NCI-H2171 (cell line): ENCODE measurements around the gene CBX2.

ENCODE experiments used
- DNase-seq: peaks from one replicate; lab custom pipeline; 2025; lab: John Stamatoyannopoulos, UW

Gene CBX2

GRCh38 chr17:79800325-79801155 lies 22.6 kb downstream of the CBX2 start:
- DNase-seq, result peak; percentile 72

DNA sequence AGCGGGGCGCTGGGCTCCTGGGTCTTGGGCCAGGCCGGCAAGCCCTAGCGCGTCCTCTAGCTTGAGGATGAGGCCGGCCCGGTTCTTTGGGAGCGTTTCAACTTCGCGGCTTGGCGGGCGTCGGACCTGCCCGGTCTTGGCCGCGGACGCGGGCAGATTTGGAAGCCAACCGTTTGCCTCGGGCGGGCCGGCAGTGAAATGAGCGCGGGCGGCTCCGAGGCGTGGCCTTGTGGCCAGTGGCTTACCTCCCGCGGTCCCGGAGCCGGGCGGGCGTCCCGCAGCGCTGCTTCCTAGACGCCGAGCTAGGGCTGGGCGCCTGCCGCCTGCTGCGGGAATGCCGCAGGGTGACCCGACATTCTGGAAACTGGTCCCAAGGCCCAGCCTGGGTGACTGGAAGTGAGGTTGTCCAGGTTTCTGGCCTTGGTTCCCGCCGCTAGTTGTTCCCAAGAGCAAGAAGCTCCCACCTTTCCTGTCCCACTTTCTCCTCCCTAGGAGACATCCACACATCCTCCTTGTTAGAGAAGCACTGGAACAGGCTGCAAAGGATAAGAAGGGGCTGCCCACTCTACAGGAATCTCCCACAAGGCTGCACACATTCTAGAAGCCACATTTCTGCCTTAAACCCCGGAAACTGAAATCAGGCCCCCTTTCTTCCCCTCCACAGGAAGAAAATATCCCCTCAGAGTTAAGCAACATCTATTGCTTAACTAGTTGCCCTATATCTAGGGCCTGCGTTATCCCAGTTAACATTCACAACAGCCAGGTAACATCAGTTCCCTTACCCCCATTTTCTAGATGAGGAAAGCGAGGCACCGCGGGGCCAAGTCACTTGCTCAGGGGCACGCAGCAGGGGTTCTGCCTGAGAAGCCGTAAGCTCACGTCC lies 23.4 kb downstream of the CBX2 start:
- no peak for DNase-seq

GRCh38 chr17:79802039-79802735 lies 24.2 kb downstream of the CBX2 start:
- no peak for DNase-seq

DNA sequence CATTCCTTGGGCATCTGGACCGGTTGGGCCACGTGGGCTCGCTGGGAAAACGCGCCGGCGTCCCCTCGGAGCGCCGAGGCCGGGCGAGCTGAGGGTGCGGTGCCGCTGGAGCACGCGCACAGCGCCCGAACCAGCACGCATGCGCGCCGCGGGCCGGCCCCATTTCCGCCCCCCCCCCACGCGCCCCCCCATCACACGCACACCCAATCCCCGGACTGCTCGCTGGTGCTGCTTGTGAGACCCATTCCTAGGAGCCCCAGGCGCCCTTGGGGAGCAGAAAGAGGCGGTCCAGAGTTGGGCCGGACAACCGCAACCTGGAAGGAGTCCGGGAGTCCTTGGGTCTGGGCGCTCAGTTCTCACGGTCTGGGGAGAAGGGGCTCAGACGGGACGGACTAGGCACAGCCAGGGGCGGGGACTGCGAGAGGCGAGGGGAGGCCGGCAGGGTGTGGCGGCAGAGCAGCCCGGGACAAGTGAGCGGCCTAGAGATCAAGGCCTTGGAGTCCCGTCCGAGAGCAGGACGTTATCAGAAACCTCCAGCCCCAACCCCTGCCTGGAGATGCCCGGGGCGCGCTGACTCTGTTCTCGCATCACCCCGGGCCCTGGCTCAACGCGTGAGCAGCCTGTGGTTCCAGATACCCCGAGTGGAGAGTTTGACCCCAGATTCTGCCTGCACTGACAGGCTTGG lies 24.9 kb downstream of the CBX2 start:
- DNase-seq, result no peak

DNA sequence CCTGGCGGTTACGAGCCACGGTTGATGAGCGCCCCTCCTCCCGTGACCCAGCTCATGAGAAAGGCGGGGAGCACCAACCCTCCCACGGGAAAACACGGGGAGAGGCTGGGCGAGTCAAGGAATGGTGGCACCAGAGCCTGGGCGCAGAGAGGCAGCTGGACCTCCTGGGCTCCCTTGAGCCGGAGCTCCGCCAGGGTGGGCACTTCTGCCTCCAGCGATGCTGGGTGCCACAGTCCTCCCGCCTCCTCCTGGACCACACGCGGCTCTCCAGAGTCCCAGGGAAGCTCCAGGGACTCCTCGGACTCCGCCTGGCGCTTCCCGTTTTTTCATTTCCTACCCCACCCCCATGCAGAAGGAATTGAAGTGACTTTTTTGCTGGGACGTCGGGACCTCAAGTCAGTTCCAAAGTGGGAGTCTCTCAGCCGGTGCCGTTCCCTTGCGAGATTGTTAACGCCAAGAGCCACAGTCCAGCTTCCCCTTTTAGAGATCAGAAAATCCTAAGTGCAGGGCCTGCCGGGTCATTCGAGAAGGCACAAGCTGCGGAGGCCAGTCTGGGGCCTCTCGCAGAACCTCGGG lies 25.6 kb downstream of the CBX2 start:
- no peak for DNase-seq

DNA sequence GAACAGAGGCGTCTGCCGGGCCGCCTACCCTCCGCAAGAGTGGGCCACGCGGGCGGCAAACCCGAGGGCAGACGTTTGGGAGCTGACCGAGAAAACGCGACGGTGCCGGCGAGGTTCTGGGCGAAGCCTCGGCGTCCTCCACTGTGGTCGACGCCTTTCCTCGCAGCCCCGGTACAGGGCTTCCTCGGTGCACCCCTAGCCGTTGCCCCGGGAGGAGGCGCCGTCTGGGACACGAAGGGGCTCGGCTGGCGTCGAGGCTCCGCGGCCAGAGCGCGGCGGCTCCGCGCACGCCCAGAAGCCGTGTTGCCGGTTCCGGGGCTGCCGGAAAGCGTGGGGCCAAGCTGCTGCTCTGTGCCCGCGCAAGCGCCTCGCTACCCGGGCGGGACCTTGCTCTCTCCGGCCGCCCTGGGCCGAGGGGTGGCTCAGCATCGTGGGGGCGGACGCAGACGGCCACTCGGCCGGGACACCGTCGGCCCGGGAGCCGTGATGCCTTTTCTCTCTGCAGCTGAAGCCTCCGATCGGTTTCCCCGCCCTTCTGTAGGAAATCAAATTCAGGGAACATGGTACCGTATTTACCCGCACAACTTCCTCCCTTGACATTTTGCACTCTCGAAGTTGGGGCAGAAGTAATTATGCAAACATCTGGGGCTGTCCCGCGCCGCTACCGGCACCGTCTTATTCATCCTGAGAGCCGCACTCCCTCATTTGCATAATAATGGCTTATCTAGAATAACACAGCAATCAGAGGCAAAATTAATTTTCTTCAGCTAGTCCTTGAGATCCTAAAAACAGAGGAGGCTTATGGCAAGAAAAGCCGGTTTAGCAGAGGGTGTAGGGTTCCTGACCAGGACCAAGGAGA lies 26.3 kb downstream of the CBX2 start:
- no peak for DNase-seq

- no peak for DNase-seq
Measured at GRCh38 chr17:79804856-79805696, 27.1 kb downstream of the CBX2 start.

DNA sequence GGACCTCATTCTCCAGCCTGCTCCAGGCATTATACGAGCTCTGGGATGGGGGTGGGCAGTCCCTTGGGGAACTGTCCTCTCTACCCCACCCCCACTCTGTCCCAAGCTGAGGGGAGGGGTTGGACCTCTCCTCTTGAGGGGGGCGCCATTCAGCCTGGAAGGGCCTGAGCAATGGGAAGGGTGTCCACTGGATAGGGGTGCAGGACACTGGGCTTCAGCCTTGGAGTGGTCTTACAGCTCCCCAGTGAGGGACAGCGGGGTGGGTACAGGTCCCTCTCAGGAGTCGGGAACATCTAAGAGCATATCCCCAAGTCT lies 28.5 kb downstream of the CBX2 start:
- DNase-seq, result no peak

DNA sequence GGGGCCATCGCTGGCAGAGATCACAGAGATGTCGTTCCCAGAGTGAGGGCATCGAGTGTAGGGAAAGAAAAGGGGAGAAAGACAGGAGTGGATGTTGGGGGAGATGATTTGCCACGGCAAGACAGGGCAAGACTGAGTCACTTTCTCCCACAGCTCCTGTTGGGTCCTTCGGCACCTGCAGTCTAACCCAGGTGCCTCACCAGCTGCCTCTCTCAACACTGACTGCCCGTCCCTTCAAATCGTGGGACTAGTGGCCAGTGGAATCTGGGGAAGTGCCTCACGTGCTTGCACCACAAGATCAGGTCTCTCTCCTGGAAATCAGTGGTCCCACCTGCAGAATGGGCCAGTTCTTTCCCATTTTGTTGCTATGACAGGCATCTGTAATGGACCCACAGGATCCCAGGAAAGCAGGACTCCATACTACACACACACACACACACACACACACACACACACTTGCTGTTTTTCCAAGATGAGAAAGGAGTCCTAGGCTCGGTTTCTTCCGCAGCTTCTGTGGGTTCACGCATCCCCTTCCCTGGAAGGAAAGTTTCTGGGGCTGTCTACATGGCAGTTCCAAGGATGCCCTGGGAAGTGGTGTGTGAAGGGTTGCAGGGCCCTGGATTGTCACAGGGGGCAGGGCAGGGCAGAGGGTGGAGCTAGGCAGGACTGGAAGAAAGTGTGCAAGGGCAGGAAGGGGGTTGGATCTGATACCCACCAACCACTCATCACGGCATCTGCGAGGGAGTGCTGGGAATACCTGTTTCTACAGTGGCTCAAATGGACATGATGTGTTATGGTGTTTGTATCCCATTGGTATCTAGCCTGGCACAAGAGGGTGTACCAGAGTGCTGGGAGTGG lies 29.1 kb downstream of the CBX2 start:
- no peak for DNase-seq

- no peak for DNase-seq
Measured at GRCh38 chr17:79808763-79809529, 31.0 kb downstream of the CBX2 start.

DNA sequence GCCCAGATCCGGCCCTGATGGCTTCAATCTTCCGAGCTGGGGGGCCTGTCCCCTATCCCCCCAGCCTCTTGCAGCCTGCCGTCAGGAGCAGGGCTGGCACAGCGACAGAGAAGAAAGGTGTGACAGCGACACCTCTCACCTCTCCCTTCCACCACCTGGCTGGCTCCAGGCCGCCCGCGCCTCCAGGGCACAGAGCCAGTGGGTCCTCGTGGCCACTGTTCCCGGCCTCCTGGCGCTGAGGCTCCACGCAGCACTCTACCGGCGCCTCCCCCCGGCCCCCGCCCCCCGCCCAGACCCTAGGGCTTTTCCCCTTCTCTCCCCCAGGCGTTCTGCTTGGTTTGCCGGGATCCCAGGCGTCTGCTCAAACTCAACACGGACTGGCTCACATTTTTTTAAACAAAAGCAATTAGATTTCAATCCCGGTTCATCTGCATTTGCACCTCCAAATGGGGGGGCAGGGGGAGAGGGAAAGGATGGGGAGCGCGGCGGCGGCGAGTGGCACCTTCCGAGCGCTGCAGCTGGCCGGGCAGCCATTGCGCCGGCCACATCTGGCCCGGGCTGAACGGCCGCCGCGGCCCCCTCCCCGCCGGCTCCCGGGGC lies 31.7 kb downstream of the CBX2 start:
- no peak for DNase-seq

GRCh38 chr17:79810130-79811010 lies 32.4 kb downstream of the CBX2 start:
- peak; percentile 93 for DNase-seq

DNA sequence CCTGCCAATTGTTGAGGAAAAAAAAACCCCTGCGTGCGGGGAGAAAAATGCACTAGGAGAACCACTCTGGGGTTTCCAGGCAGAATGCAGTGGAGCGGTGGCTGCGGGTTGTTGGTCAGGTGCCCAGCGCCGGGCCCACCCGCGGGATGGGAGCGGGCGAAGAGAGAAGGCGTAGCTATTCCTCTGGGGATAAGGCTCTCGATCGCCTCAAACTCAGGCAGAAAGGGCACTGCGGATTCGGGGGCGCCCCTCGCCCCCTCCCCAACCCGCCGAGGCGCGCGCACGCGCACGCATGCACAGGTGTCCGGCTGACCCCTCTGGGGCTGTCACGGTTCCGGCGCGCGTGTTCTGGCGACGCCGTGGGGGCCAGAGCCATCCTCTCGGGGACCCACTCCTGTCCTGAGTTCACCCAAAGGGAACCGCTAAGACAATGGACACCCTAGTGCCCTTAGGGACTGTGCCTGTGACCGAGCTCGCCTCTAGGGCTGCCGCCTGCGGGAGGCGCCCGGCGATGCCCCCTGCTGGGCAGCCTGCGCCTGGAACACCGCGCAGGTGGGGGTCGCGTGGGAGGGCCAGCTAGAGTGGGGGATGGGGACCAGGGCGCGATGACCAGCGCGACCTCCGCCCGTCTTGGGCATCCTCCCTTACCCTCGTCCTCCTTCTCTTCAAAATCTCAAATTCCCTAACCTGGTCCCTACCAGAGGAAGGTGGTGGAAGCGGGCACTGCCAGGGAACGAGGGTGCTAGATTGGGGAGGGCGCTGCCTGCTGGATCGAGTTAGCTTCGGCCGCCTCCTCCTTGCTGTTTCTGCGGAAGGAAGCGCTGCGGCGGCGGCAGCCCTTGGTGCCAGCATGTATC lies 33.3 kb downstream of the CBX2 start:
- DNase-seq, result peak; percentile 64

DNA sequence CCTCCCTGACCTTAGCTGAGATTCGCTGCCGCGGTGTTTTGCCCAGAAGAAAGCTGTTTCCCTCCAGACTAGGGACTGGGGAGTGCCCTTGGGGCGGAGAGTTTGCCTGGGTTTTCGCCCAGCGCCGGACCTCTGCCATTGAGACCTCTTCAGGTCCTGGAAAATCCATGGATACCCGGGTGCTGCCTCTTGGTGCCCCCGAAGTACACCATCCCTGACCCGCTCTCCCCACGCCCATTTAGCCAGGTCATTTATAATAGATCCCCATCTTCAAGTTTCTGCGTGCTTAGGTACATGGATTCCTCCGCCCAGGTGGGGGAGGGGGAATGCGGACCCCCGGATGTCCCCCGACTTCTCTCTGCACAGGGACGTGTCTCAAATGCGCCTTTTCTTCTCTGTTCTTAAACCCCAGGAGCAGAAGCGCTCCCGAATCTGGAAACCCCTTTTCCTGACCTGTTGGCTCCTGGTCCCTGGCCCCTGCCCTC lies 34.0 kb downstream of the CBX2 start:
- no peak for DNase-seq
